ENCODE data around the gene CTXN1. TPM values are rescaled to one million over a fixed set of nuclear protein-coding genes. Genes with fewer than 3 reads are reported as not detected.

The CTXN1 gene
- 1 to 10 TPM; 1.4 to 3.0 TPM for polyA plus RNA-seq

DNA sequence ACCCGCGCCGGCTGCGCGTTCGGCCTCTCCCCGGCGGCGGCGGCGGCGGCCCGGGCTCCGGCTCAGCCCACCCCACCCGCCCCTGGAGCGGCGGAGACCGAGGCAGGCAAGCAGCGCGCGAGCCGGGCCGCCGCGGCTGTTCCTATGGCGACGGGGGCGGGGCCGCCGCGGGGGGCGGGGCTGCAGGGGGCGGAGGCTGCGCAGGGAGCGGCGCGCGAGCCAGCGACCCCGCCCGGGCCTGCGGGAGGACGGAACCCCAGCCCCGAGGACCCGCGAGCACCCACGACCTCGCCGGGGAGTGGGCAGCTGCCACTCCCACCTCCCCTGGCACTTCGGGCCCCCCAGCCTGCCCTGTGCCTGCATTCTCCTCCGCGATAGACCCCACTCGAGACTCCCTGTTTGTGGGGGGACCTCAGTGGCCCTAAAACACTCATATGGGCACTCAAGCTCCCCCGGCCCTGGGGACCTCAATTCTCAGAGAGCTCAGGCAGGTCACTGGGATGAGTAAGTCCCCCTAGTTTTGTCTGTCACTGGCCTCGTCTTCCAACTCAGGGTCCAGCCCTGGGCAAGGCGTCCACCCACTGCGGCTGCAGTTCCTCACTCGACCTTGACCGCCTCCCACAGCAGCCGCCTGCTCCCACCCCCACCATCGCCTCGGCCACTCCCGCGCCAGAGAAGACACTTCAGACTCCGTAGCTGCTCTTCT, at the start of gene CTXN1:
CTXN1 (minus strand) TSS at position 115 of the 706 bp plus-strand sequence. CDS start 597 bp downstream, outside the sequence.
- Histone ChIP-seq H3K27ac (ENCODE audit: low read depth in 2 of 2, low read length in 1 of 2) (peak within 1 kb of the TSS; percentile 52 to 56), H3K36me3 (ENCODE audit: control insufficient read depth in 2 of 2, insufficient read depth in 2 of 2, low read length in 1 of 2) (peaks cover under 1 to 22% of the 10 kb centered on the region in 2 donors), H3K4me1 (ENCODE audit: control insufficient read depth in 2 of 2, insufficient read depth in 2 of 2, low read length in 1 of 2) (peaks cover 14 to 24% of the 10 kb centered on the region in 2 donors), H3K4me3 (ENCODE audit: low read depth in 1 of 2, low read length in 2 of 2) (peak within 1 kb of the TSS; percentile 31 to 46), H3K27me3 (ENCODE audit: control insufficient read depth in 1 of 2, insufficient read depth in 2 of 2, low read length in 2 of 2) (no peaks in the 10 kb centered on the region), H3K9me3 (ENCODE audit: control insufficient read depth in 2 of 2, insufficient read depth in 1 of 2, low read depth in 1 of 2, low read length in 1 of 2) (no peaks in the 10 kb centered on the region)
- 11 to 16% methylated on average over 36 to 65 of the region's 65 CpGs for WGBS, 2 donors

DNA sequence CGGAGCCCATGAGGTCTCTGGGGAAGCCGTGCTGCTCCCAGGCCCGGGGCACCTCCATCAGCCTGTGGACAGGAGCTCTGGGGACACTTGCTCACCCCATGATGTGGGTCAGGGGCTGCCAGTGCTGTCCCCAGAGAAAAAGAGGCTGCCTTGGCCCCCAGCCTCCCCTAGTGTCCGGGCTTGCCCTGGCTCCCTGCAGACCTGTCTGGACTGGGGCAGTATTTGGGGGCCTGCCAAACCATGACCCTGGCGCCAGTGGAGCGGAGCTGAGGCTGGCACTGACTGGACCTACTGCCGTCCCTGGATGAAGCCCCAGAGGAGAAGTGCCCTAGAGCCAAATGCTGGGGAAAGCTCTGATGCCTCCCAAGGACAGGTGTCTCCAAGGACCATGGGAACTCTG, 49.1 kb upstream of the CTXN1 start:
- Histone ChIP-seq H3K36me3 (ENCODE audit: control insufficient read depth in 2 of 2, insufficient read depth in 2 of 2, low read length in 1 of 2) (peaks cover 13 to 49% of the 10 kb centered on the region in 2 donors), H3K27ac (ENCODE audit: low read depth in 2 of 2, low read length in 1 of 2) (no peak overlapping the region), H3K4me1 (ENCODE audit: control insufficient read depth in 2 of 2, insufficient read depth in 2 of 2, low read length in 1 of 2) (peaks cover 0 to 2% of the 10 kb centered on the region in 2 donors), H3K4me3 (ENCODE audit: low read depth in 1 of 2, low read length in 2 of 2) (no peak overlapping the region), H3K9me3 (ENCODE audit: control insufficient read depth in 2 of 2, insufficient read depth in 1 of 2, low read depth in 1 of 2, low read length in 1 of 2) (no peaks in the 10 kb centered on the region), H3K27me3 (ENCODE audit: control insufficient read depth in 1 of 2, insufficient read depth in 2 of 2, low read length in 2 of 2) (no peaks in the 10 kb centered on the region)
- WGBS, 2 donors = 67 to 74% methylated on average over 7 of the region's 7 CpGs

DNA sequence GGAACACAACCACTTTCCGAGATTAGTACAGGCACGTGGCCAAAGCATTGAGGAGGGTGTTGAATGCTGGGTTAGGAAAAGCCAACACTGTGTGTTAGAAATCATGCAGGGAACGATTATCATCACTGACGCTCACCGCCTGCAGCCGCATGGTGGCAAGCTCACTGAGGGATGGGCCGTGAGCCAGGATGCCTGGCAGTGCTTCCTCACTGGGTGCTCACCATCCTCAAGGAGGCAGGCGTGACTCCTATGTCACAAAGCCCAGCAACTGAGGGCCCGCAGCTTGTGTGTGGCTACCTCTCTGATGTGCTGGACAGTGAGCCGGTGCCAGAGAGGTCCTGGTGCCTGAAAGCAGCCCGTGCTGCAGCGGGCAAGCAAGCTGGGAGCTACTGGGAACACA, 47.9 kb upstream of the CTXN1 start:
- Histone ChIP-seq H3K4me3 (ENCODE audit: low read depth in 1 of 2, low read length in 2 of 2) (no peak overlapping the region), H3K4me1 (ENCODE audit: control insufficient read depth in 2 of 2, insufficient read depth in 2 of 2, low read length in 1 of 2) (peaks cover 0 to 4% of the 10 kb centered on the region in 2 donors), H3K27me3 (ENCODE audit: control insufficient read depth in 1 of 2, insufficient read depth in 2 of 2, low read length in 2 of 2) (no peaks in the 10 kb centered on the region), H3K27ac (ENCODE audit: low read depth in 2 of 2, low read length in 1 of 2) (no peak overlapping the region), H3K36me3 (ENCODE audit: control insufficient read depth in 2 of 2, insufficient read depth in 2 of 2, low read length in 1 of 2) (peaks cover 6 to 43% of the 10 kb centered on the region in 2 donors), H3K9me3 (ENCODE audit: control insufficient read depth in 2 of 2, insufficient read depth in 1 of 2, low read depth in 1 of 2, low read length in 1 of 2) (no peaks in the 10 kb centered on the region)
- WGBS, 2 donors = 89 to 91% methylated on average over 12 of the region's 12 CpGs

DNA sequence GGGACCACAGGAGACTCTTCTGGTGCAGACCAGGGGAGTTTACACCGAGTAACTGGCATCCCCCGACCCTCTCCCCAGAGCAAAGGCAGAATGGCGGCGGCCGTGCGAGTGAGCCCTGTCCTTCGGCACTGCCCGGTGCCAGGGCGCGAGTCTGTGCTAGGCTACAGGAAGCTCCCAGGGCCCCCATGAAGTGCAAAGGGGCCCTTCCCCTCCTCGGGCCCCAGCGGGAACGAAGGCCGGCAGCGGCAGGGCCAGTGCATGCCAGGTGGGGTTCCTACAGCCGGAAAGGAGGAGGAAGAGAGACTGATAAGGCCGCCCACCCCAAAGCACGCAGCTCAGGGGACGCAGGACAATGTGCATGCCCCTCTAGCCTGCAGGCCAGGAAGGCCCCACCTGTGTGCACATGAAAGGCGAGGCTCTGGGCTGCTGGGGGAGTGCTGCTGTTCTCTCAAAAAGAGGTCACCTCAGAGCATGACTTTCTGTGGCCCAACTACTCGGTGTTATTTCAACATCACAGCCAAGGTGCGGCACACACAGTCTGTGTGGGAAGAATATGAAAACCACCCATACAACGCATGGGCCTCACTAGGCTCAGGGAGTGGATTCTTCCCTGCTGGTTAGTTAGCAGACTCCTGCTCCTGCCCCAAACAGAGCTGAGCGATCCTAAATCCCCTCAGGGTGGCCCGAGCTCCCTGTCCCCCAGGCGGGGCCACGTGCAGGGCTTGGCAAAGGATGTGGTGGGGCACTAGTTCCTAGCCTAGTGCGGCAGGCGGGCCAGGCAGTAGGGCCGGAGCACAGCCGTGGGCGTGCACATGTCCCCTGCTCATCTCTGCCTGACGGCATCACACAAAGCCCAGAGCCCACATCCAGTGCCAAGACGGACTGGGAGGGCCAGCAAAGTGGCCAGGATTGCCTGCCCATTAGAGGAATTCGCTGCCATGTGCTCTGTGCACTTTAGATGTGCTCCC, 45.9 kb upstream of the CTXN1 start:
- H3K9me3 ChIP-seq (ENCODE audit: control insufficient read depth in 2 of 2, insufficient read depth in 1 of 2, low read depth in 1 of 2, low read length in 1 of 2) = no peaks in the 10 kb centered on the region
- no peak overlapping the region for H3K4me3 ChIP-seq (ENCODE audit: low read depth in 1 of 2, low read length in 2 of 2)
- peaks cover 0 to 4% of the 10 kb centered on the region in 2 donors for H3K4me1 ChIP-seq (ENCODE audit: control insufficient read depth in 2 of 2, insufficient read depth in 2 of 2, low read length in 1 of 2)
- no peaks in the 10 kb centered on the region for H3K27me3 ChIP-seq (ENCODE audit: control insufficient read depth in 1 of 2, insufficient read depth in 2 of 2, low read length in 2 of 2)
- 85 to 90% methylated on average over 33 to 35 of the region's 35 CpGs for WGBS, 2 donors
- peaks cover 8 to 47% of the 10 kb centered on the region in 2 donors for H3K36me3 ChIP-seq (ENCODE audit: control insufficient read depth in 2 of 2, insufficient read depth in 2 of 2, low read length in 1 of 2)
- H3K27ac ChIP-seq (ENCODE audit: low read depth in 2 of 2, low read length in 1 of 2) = no peak overlapping the region

GRCh38 chr19:7970716-7971448, 44.9 kb upstream of the CTXN1 start:
- Histone ChIP-seq H3K4me3 (ENCODE audit: low read depth in 1 of 2, low read length in 2 of 2) (no peak overlapping the region), H3K36me3 (ENCODE audit: control insufficient read depth in 2 of 2, insufficient read depth in 2 of 2, low read length in 1 of 2) (peaks cover 10 to 50% of the 10 kb centered on the region in 2 donors), H3K9me3 (ENCODE audit: control insufficient read depth in 2 of 2, insufficient read depth in 1 of 2, low read depth in 1 of 2, low read length in 1 of 2) (no peaks in the 10 kb centered on the region), H3K27ac (ENCODE audit: low read depth in 2 of 2, low read length in 1 of 2) (no peak overlapping the region), H3K4me1 (ENCODE audit: control insufficient read depth in 2 of 2, insufficient read depth in 2 of 2, low read length in 1 of 2) (peaks cover 0 to 4% of the 10 kb centered on the region in 2 donors), H3K27me3 (ENCODE audit: control insufficient read depth in 1 of 2, insufficient read depth in 2 of 2, low read length in 2 of 2) (no peaks in the 10 kb centered on the region)
- WGBS, 2 donors = 73 to 74% methylated on average over 11 to 12 of the region's 12 CpGs

- peaks cover 0 to 4% of the 10 kb centered on the region in 2 donors for H3K4me1 ChIP-seq (ENCODE audit: control insufficient read depth in 2 of 2, insufficient read depth in 2 of 2, low read length in 1 of 2)
- no peak overlapping the region for H3K4me3 ChIP-seq (ENCODE audit: low read depth in 1 of 2, low read length in 2 of 2)
- no peak overlapping the region for H3K27ac ChIP-seq (ENCODE audit: low read depth in 2 of 2, low read length in 1 of 2)
- no peaks in the 10 kb centered on the region for H3K9me3 ChIP-seq (ENCODE audit: control insufficient read depth in 2 of 2, insufficient read depth in 1 of 2, low read depth in 1 of 2, low read length in 1 of 2)
- H3K36me3 ChIP-seq (ENCODE audit: control insufficient read depth in 2 of 2, insufficient read depth in 2 of 2, low read length in 1 of 2) = peaks cover 13 to 44% of the 10 kb centered on the region in 2 donors
- WGBS, 2 donors = 88 to 91% methylated on average over 11 of the region's 11 CpGs
- H3K27me3 ChIP-seq (ENCODE audit: control insufficient read depth in 1 of 2, insufficient read depth in 2 of 2, low read length in 2 of 2) = no peaks in the 10 kb centered on the region
These were observed 43.6 kb upstream of the CTXN1 start for GRCh38 chr19:7969555-7969939.

- Histone ChIP-seq H3K4me3 (ENCODE audit: low read depth in 1 of 2, low read length in 2 of 2) (no peak overlapping the region), H3K4me1 (ENCODE audit: control insufficient read depth in 2 of 2, insufficient read depth in 2 of 2, low read length in 1 of 2) (peaks cover 0 to 4% of the 10 kb centered on the region in 2 donors), H3K36me3 (ENCODE audit: control insufficient read depth in 2 of 2, insufficient read depth in 2 of 2, low read length in 1 of 2) (peaks cover 13 to 43% of the 10 kb centered on the region in 2 donors), H3K27me3 (ENCODE audit: control insufficient read depth in 1 of 2, insufficient read depth in 2 of 2, low read length in 2 of 2) (no peaks in the 10 kb centered on the region), H3K27ac (ENCODE audit: low read depth in 2 of 2, low read length in 1 of 2) (no peak overlapping the region), H3K9me3 (ENCODE audit: control insufficient read depth in 2 of 2, insufficient read depth in 1 of 2, low read depth in 1 of 2, low read length in 1 of 2) (no peaks in the 10 kb centered on the region)
- 90 to 92% methylated on average over 20 of the region's 20 CpGs for WGBS, 2 donors
These were observed 43.0 kb upstream of the CTXN1 start for GRCh38 chr19:7968796-7969554.

DNA sequence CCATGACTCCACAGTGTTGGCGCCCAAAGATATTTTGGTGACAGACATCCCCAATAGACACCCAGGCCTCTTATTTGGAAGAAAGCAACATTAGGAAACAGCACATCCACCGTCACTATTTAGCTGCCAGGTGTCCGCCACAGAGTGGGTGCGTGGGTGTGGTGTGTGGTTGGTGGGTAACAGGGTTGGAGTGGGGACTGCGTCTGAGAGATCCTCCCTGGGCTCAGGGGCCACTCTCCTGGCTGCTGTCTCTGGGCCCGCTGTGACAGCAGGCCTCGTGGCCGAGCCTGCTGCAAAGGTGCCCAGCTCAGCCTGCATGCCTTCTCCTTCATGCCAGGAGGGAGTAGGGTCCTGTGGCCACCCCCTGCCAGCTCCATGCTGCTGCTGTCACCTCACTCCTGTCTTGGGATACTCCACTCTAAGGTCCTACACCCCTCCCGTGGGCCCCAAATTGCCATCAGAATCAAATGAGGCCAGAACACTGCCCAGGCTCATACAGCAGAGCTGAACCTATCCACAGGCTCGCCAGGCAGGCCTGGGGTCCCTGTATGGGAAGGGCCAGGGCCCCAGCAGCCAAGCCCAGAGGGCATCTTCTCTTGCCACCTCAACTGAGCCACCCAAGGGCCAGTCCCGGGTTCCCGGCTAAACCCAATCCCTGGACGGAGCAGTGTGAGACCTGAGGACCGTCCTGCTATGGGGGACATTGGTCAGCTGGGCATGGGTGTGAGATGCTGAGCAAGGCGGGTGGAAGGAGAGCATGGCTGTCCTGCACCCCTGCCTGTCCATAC, 42.3 kb upstream of the CTXN1 start:
- H3K9me3 ChIP-seq (ENCODE audit: control insufficient read depth in 2 of 2, insufficient read depth in 1 of 2, low read depth in 1 of 2, low read length in 1 of 2) = no peaks in the 10 kb centered on the region
- H3K27ac ChIP-seq (ENCODE audit: low read depth in 2 of 2, low read length in 1 of 2) = no peak overlapping the region
- no peak overlapping the region for H3K4me3 ChIP-seq (ENCODE audit: low read depth in 1 of 2, low read length in 2 of 2)
- peaks cover 0 to 4% of the 10 kb centered on the region in 2 donors for H3K4me1 ChIP-seq (ENCODE audit: control insufficient read depth in 2 of 2, insufficient read depth in 2 of 2, low read length in 1 of 2)
- no peaks in the 10 kb centered on the region for H3K27me3 ChIP-seq (ENCODE audit: control insufficient read depth in 1 of 2, insufficient read depth in 2 of 2, low read length in 2 of 2)
- peaks cover 13 to 45% of the 10 kb centered on the region in 2 donors for H3K36me3 ChIP-seq (ENCODE audit: control insufficient read depth in 2 of 2, insufficient read depth in 2 of 2, low read length in 1 of 2)
- WGBS, 2 donors = 89 to 91% methylated on average over 15 of the region's 15 CpGs
